Measurements from ENCODE around the gene PLPP6.

DNA sequence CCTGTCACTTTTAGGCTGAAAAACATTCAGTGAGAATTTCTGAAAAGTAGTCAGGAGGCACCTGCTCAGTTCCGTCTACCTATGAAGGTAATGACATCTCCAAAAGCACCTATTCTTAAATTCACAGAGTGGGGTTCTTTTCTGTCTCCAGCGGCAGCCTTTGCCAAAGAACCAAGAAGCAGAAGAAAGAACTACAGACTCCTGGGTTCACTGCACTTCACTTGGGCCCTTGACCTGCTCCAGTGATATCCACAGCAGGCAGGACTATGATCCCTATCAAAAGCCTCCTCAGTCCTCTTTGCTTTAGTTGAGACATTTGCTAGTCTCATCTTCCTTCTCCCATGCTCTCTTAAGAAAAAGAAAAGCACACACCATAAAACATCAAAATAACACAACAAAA lies 19.7 kb upstream of the PLPP6 start:
- TF ChIP-seq, protein P1, sequence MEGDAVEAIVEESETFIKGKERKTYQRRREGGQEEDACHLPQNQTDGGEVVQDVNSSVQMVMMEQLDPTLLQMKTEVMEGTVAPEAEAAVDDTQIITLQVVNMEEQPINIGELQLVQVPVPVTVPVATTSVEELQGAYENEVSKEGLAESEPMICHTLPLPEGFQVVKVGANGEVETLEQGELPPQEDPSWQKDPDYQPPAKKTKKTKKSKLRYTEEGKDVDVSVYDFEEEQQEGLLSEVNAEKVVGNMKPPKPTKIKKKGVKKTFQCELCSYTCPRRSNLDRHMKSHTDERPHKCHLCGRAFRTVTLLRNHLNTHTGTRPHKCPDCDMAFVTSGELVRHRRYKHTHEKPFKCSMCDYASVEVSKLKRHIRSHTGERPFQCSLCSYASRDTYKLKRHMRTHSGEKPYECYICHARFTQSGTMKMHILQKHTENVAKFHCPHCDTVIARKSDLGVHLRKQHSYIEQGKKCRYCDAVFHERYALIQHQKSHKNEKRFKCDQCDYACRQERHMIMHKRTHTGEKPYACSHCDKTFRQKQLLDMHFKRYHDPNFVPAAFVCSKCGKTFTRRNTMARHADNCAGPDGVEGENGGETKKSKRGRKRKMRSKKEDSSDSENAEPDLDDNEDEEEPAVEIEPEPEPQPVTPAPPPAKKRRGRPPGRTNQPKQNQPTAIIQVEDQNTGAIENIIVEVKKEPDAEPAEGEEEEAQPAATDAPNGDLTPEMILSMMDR (IDR thresholded peaks at IDR 0.05), result no peak
- TF ChIP-seq EMX1 (CRISPR knock-in tag; IDR thresholded peaks at IDR 0.05), result no peak
- TF ChIP-seq, protein P2, sequence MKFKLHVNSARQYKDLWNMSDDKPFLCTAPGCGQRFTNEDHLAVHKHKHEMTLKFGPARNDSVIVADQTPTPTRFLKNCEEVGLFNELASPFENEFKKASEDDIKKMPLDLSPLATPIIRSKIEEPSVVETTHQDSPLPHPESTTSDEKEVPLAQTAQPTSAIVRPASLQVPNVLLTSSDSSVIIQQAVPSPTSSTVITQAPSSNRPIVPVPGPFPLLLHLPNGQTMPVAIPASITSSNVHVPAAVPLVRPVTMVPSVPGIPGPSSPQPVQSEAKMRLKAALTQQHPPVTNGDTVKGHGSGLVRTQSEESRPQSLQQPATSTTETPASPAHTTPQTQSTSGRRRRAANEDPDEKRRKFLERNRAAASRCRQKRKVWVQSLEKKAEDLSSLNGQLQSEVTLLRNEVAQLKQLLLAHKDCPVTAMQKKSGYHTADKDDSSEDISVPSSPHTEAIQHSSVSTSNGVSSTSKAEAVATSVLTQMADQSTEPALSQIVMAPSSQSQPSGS (CRISPR knock-in tag; IDR thresholded peaks at IDR 0.05; ENCODE audit: borderline replicate concordance, low read depth), result no peak
- TF ChIP-seq FOXP1 (CRISPR knock-in tag; IDR thresholded peaks at IDR 0.05; ENCODE audit: borderline replicate concordance), result no peak
- TF ChIP-seq NFYB (CRISPR knock-in tag; conservative IDR thresholded peaks at IDR 0.05; ENCODE audit: low read depth), result no peak
- TF ChIP-seq, protein P3, sequence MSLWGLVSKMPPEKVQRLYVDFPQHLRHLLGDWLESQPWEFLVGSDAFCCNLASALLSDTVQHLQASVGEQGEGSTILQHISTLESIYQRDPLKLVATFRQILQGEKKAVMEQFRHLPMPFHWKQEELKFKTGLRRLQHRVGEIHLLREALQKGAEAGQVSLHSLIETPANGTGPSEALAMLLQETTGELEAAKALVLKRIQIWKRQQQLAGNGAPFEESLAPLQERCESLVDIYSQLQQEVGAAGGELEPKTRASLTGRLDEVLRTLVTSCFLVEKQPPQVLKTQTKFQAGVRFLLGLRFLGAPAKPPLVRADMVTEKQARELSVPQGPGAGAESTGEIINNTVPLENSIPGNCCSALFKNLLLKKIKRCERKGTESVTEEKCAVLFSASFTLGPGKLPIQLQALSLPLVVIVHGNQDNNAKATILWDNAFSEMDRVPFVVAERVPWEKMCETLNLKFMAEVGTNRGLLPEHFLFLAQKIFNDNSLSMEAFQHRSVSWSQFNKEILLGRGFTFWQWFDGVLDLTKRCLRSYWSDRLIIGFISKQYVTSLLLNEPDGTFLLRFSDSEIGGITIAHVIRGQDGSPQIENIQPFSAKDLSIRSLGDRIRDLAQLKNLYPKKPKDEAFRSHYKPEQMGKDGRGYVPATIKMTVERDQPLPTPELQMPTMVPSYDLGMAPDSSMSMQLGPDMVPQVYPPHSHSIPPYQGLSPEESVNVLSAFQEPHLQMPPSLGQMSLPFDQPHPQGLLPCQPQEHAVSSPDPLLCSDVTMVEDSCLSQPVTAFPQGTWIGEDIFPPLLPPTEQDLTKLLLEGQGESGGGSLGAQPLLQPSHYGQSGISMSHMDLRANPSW (CRISPR knock-in tag; conservative IDR thresholded peaks at IDR 0.05; ENCODE audit: low read depth), result no peak
- TF ChIP-seq, protein P4, sequence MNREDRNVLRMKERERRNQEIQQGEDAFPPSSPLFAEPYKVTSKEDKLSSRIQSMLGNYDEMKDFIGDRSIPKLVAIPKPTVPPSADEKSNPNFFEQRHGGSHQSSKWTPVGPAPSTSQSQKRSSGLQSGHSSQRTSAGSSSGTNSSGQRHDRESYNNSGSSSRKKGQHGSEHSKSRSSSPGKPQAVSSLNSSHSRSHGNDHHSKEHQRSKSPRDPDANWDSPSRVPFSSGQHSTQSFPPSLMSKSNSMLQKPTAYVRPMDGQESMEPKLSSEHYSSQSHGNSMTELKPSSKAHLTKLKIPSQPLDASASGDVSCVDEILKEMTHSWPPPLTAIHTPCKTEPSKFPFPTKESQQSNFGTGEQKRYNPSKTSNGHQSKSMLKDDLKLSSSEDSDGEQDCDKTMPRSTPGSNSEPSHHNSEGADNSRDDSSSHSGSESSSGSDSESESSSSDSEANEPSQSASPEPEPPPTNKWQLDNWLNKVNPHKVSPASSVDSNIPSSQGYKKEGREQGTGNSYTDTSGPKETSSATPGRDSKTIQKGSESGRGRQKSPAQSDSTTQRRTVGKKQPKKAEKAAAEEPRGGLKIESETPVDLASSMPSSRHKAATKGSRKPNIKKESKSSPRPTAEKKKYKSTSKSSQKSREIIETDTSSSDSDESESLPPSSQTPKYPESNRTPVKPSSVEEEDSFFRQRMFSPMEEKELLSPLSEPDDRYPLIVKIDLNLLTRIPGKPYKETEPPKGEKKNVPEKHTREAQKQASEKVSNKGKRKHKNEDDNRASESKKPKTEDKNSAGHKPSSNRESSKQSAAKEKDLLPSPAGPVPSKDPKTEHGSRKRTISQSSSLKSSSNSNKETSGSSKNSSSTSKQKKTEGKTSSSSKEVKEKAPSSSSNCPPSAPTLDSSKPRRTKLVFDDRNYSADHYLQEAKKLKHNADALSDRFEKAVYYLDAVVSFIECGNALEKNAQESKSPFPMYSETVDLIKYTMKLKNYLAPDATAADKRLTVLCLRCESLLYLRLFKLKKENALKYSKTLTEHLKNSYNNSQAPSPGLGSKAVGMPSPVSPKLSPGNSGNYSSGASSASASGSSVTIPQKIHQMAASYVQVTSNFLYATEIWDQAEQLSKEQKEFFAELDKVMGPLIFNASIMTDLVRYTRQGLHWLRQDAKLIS (CRISPR knock-in tag; IDR thresholded peaks at IDR 0.05; ENCODE audit: borderline replicate concordance), result no peak
- TF ChIP-seq, protein P5, sequence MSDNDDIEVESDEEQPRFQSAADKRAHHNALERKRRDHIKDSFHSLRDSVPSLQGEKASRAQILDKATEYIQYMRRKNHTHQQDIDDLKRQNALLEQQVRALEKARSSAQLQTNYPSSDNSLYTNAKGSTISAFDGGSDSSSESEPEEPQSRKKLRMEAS (CRISPR knock-in tag; IDR thresholded peaks at IDR 0.05), result no peak
- no peak for TF ChIP-seq FOXK1 (CRISPR knock-in tag; IDR thresholded peaks at IDR 0.05)
- TF ChIP-seq, protein P6, sequence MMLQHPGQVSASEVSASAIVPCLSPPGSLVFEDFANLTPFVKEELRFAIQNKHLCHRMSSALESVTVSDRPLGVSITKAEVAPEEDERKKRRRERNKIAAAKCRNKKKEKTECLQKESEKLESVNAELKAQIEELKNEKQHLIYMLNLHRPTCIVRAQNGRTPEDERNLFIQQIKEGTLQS (CRISPR knock-in tag; conservative IDR thresholded peaks at IDR 0.05), result no peak
- TF ChIP-seq, protein P7, sequence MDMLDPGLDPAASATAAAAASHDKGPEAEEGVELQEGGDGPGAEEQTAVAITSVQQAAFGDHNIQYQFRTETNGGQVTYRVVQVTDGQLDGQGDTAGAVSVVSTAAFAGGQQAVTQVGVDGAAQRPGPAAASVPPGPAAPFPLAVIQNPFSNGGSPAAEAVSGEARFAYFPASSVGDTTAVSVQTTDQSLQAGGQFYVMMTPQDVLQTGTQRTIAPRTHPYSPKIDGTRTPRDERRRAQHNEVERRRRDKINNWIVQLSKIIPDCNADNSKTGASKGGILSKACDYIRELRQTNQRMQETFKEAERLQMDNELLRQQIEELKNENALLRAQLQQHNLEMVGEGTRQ (CRISPR knock-in tag; IDR thresholded peaks at IDR 0.05), result no peak
